ENCODE data around the gene ZNF746.

DNA sequence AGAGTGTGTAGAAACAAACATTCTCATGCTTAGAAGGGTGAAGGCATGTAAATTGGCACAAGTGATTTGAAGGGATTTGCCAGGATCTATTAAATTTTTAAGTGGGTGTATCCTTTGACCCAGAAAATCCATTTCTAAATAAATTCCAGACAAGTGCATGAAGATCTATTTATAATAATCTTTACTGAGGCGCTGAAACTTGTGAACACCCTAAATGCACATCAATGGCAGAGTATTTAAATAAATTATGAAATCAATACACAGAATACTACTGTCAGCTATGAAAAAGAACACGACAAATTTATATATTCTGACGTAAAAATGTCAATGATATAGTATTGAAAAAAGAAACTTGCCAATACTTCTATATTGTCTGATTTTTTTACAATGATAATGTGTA, 54.7 kb downstream of the ZNF746 start:
- TF ChIP-seq CTCF (IDR thresholded peaks at IDR 0.05) (no peak), POLR2A (IDR thresholded peaks at IDR 0.05) (no peak)

Data from adrenal gland (tissue), 5 donors.